GM19240 (cell line): Measurements from ENCODE around the gene FGFR2.
"Not testable (repeated sequence)": the region's sequence is repeated elsewhere in the genome, so short reads cannot be mapped to it uniquely, and the experiment has no call there.

Source experiments
- DNase-seq: peaks from one replicate; pipeline ENCODE4 v3.0.0; 2011; ENCODE audit warnings: low spot score; ENCODE audit not compliant: insufficient read length

The FGFR2 gene

GRCh38 chr10:121554916-121555315 is 43.3 kb downstream of the FGFR2 start:
- DNase-seq = not testable (repeated sequence)

- DNase-seq = no peak
Observed at GRCh38 chr10:121553511-121554264, 44.6 kb downstream of the FGFR2 start.

- no peak for DNase-seq
Observed at GRCh38 chr10:121552746-121553145, 45.5 kb downstream of the FGFR2 start.

GRCh38 chr10:121551210-121551885 is 46.9 kb downstream of the FGFR2 start:
- no peak for DNase-seq

GRCh38 chr10:121544301-121544869 is 53.9 kb downstream of the FGFR2 start:
- DNase-seq = no peak

- no peak for DNase-seq
Observed at GRCh38 chr10:121543545-121543944, 54.7 kb downstream of the FGFR2 start.

GRCh38 chr10:121541450-121542120 is 56.7 kb downstream of the FGFR2 start:
- DNase-seq = no peak

GRCh38 chr10:121540732-121541395 is 57.4 kb downstream of the FGFR2 start:
- DNase-seq = no peak

GRCh38 chr10:121539786-121540185 is 58.5 kb downstream of the FGFR2 start:
- no peak for DNase-seq

- no peak for DNase-seq
Observed at GRCh38 chr10:121536310-121536913, 61.8 kb downstream of the FGFR2 start.

GRCh38 chr10:121535381-121535780 is 62.9 kb downstream of the FGFR2 start:
- DNase-seq = no peak

- no peak for DNase-seq
Observed at GRCh38 chr10:121532292-121532864, 65.9 kb downstream of the FGFR2 start.

GRCh38 chr10:121531830-121532178 is 66.4 kb downstream of the FGFR2 start:
- no peak for DNase-seq

- DNase-seq = no peak
Observed at GRCh38 chr10:121531076-121531829, 67.0 kb downstream of the FGFR2 start.

GRCh38 chr10:121530481-121531075 is 67.7 kb downstream of the FGFR2 start:
- DNase-seq = no peak

GRCh38 chr10:121527690-121528089 is 70.6 kb downstream of the FGFR2 start:
- DNase-seq = no peak

GRCh38 chr10:121526801-121527221 is 71.4 kb downstream of the FGFR2 start:
- no peak for DNase-seq

GRCh38 chr10:121526135-121526790 is 72.0 kb downstream of the FGFR2 start:
- DNase-seq = no peak
